HG03460 (cell line): ENCODE data around the gene TMEM37.
A peak's percentile ranks its signal among the peaks of the same experiment; 100 is the strongest.

Experiments used
- ATAC-seq: cut with Tn5 transposase; IDR thresholded peaks from one replicate; pipeline ENCODE4 v1.9.1; 2021; ENCODE audit not compliant: unreplicated experiment

TMEM37 gene

GRCh38 chr2:119417908-119418307 lies 13.7 kb upstream of the TMEM37 start:
- ATAC-seq = no peak

- no peak for ATAC-seq
Measured at GRCh38 chr2:119419065-119419464, 12.6 kb upstream of the TMEM37 start.

GRCh38 chr2:119419803-119420508 lies 11.7 kb upstream of the TMEM37 start:
- no peak for ATAC-seq

GRCh38 chr2:119421304-119421703 lies 10.3 kb upstream of the TMEM37 start:
- no peak for ATAC-seq

GRCh38 chr2:119421741-119422140 lies 9.9 kb upstream of the TMEM37 start:
- ATAC-seq = no peak

GRCh38 chr2:119422360-119423107 lies 9.1 kb upstream of the TMEM37 start:
- ATAC-seq = no peak

GRCh38 chr2:119423108-119423444 lies 8.6 kb upstream of the TMEM37 start:
- ATAC-seq = no peak

- no peak for ATAC-seq
Measured at GRCh38 chr2:119423811-119424210, 7.8 kb upstream of the TMEM37 start.

GRCh38 chr2:119424284-119425118 lies 7.2 kb upstream of the TMEM37 start:
- no peak for ATAC-seq

GRCh38 chr2:119425119-119425405 lies 6.6 kb upstream of the TMEM37 start:
- no peak for ATAC-seq

- no peak for ATAC-seq
Measured at GRCh38 chr2:119425620-119426395, 5.8 kb upstream of the TMEM37 start.

- no peak for ATAC-seq
Measured at GRCh38 chr2:119426396-119426675, 5.3 kb upstream of the TMEM37 start.

GRCh38 chr2:119426801-119427395 lies 4.8 kb upstream of the TMEM37 start:
- no peak for ATAC-seq

- no peak for ATAC-seq
Measured at GRCh38 chr2:119427756-119428155, 3.9 kb upstream of the TMEM37 start.

GRCh38 chr2:119428488-119429224 lies 3.0 kb upstream of the TMEM37 start:
- no peak for ATAC-seq

GRCh38 chr2:119429225-119429981 lies 2.3 kb upstream of the TMEM37 start:
- ATAC-seq = no peak

- no peak for ATAC-seq
Measured at GRCh38 chr2:119430023-119430498, 1.6 kb upstream of the TMEM37 start.

- peak; percentile 10 for ATAC-seq
Measured at GRCh38 chr2:119431976-119432850, 559 bp downstream of the TMEM37 start.
